GM19328 (cell line): ENCODE data around the gene NDRG4.
"Not testable (repeated sequence)": the region's sequence is repeated elsewhere in the genome, so short reads cannot be mapped to it uniquely, and the experiment has no call there.

Experiments
- ATAC-seq: cut with Tn5 transposase; IDR thresholded peaks from one replicate; pipeline ENCODE4 v1.9.1; 2021; ENCODE audit warnings: mild to moderate bottlenecking, moderate library complexity; ENCODE audit not compliant: unreplicated experiment

The NDRG4 gene

DNA sequence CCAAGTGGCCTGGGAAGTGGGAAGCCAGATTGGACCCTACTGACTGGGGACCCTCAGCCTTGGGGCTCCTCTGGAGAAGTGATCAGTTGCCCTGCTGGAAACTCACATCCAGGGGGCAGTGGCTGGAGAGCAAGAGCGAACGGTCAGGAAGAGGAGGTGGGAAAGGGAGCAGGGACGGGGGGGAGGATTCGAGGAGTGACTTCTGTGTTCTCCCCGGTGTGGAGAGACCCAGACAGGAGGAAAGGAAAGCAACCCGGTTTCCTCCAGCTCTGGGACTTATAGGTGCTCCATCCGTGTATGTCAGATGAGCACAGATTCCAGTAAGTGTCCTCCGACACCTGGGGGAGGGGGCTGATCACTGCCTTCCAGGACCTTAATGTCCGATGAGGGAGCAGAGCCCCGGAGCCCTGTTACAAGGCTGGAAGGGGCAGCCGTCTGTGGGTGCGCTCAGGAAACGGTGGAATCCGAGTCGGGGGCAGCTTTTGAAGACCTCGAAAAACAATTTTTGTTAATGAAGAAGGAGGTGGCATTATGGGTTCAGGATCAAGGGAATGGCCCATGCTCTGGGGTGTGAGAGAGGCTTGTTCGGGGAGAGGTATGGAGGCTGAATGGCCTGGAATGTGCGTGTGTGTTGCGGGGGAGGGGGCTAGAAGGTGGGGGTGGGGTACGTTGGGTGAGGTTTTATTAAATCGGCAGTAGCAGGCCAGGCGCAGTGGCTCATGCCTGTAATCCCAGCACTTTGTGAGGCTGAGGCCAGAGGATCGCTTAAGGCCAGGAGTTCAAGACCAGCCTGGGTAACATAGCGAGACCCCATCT is 34.8 kb upstream of the NDRG4 start:
- ATAC-seq, result no peak

DNA sequence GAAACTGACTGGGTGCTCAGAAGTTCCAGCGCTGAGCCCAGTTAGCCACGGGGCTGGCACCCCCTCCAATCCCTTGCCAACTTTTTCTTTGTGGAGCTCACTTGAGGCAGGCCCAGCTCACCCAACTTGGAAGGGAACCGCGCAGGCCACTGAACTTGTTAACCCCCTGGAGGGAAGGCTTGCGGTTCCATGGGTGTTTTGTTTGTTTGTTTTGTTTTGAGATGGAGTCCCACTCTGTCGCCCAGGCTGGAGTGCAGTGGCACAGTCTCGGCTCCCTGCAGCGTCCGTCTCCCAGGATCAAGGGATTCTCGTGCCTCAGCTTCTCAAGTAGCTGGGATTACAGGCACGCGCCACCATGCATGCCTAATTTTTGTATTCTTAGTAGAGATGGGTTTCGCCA is 34.1 kb upstream of the NDRG4 start:
- no peak for ATAC-seq

DNA sequence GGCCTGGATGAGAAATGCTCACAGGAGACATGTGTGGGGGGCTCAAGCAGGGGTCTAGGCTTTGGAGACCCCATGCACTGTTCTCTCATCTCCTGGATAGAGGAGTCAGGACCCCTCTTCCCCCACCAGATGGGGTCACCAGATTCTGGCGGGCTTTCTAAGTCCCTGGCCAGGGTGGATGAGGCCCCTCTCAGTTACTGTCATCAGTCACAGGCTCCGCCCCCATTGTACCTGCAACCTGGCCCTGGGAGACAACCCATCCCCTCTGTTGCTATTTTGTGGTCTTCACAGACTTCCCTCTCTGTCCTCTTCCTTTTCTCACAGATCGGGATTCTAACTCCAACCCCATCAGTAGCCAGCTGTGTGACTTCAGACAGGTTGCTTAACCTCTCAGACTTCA is 33.5 kb upstream of the NDRG4 start:
- ATAC-seq, result no peak

DNA sequence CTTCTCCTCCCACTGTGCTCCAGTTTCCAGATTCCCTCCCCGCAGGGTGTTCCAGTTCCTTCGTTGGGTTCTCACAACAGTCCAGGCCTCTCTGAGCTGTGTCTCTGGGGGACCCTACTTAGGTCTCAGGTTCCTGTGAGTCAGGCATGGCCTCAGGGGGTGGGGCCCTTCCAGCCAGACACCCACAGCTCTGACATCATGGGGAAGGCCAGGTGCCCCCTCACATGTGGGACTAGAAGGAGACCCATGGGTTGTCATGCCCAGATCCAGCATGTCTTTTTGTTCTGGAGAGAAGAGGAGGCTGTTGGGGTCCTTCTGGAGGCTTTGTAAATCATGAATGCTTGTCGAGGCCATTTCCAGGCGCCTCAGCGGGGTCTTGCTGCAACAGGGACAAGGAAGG is 32.0 kb upstream of the NDRG4 start:
- no peak for ATAC-seq

DNA sequence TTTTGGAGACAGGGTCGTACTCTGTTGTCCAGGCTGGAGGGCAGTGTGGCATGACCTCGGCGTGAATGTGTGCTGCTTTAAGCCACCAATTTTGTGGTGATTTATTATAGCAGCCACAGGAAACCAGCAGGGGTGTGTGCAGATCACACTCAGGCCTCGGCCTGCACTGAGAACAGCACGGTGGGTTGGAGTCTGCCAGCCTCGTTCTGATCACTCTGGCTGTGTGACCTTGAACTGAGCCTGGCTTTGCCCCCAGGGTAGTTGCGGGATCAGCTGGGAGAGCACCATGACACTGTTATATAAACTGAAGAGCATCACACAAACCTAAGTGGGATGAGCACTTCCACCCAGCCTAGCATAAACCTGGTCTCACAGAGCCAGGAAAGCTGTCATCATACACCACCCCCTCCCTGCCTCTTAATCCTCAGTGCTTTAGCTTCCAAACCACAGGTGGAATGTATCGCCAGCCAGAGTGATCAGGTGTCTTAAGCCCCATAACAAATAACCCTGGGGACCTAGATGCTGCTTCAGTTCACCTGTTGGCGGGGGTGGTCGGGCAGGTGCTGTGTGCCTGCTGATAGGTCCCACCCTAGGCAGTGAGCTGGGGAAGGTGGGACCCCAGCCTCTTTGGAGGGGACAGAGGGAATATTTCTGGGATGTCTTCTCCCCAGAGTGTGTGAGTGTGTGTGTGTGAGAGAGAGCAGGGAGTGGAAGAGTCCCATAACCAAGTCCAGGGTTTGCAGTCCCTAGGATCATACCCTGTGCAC is 28.6 kb upstream of the NDRG4 start:
- ATAC-seq, result no peak

DNA sequence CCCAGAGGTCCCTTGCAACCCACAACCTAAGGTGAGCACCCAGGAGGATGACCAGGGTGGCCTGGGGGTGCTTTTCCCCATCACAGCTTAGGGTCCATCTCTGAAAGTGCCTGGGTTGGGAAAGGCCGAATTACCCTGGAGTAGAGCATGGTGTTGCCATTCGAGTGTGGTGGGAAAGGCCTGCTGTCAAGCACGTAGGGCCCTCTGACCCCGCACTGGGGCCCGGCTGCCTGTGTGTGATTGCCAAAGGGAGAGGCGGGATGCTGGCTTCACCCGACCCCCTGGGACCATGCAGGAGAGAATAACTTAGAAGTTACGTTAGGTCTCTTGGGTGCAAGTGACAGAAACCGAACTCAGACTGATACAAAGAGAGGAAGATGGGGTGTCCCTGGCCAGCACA is 27.7 kb upstream of the NDRG4 start:
- ATAC-seq, result no peak

DNA sequence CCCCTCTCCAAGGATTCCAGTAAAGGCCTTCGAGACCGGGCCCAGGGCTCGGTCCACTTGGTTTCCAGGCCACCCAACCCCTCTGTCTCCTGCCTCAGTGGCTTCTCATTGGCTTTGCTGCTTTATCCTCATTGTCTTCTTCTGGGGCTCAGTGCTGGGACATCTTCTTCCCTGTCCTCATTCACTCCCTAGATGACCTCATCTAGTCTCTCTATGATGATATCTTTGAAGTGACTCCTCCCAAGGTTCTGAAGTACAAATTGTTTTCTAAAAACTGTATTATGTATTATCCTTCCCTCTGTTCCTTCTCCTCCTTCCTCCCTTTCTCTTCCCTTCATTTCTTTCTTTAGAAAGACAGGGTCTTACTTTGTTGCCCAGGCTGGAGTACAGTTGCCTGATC is 27.1 kb upstream of the NDRG4 start:
- no peak for ATAC-seq

DNA sequence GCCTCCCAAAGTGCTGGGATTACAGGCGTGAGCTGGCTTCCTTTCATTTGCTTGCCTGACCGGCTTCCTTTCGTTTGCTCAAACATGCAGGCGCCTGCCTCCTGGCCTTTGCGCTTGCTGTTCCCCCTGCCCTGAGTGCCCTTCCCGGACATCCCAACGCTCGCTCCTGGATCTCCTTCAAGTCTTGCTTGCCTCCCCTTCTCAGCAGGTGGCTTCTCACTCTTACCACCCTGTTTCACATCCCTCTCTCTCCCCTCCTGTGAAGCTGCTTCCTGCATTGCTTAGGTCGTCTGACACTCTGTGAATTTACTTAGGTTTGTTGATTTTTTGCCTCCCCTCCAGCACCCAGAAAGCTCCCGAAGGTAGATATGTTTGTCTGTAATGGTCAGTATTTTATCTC is 25.6 kb upstream of the NDRG4 start:
- ATAC-seq, result no peak

DNA sequence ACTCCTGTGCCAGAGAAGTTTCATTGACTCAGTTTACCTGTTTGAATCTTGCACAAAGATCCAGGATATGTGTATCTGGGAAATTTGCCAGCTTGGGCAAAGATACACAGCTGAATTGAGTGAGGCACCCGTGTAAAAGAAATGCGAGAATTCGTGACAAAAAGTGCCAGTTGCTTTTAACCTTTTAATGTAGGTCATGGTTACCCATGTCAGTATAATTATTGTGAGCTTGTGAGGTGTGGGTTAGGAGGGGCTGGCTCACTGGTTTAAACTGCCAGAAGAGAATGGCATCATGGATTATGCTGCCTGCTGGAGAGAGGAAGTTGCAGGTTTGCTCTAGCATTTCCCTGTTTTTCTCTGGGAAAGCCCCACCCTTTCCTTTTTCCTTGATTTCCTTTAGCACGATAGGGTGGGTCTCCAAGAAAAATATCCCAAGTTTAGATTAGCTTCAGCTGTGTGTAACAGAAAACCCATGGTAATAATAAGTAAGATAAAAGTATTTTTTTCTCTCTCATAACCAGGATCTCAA is 24.8 kb upstream of the NDRG4 start:
- no peak for ATAC-seq

DNA sequence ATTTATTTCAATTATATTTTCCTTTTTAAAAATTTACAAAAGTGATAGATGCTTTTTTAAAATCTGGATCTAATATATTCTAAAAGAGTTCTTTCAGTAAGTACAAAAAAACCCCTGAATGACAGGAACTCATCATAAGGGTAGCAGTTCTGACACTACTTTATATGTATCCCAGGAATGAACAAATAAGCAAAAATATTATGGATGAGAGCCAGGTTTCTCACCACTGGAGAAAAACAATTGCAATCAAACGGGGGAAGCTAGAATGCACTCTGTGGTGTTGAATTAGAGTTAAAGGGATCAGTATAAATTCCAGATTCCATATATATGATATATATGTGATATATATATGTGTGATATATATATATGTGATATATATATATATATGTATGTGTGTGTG is 23.2 kb upstream of the NDRG4 start:
- ATAC-seq, result no peak

DNA sequence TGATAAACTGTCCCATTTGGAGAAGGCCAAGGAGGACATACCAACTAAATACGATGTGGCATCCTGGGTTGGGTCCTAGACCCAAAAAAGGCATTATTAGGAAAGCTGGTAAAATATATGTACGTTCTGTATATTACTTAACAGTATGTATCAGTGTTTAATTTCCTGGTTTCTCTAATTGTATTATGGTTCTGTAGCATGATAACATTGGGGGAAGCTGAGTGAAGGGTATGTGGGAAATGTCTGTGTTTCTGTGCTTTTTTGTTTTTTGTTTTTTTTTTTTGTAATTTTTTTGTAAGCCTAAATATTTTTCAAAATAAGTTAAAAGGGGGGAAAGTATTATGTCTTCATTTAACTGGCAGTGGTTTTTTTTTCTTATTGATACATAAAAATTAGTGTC is 21.5 kb upstream of the NDRG4 start:
- ATAC-seq, result no peak

DNA sequence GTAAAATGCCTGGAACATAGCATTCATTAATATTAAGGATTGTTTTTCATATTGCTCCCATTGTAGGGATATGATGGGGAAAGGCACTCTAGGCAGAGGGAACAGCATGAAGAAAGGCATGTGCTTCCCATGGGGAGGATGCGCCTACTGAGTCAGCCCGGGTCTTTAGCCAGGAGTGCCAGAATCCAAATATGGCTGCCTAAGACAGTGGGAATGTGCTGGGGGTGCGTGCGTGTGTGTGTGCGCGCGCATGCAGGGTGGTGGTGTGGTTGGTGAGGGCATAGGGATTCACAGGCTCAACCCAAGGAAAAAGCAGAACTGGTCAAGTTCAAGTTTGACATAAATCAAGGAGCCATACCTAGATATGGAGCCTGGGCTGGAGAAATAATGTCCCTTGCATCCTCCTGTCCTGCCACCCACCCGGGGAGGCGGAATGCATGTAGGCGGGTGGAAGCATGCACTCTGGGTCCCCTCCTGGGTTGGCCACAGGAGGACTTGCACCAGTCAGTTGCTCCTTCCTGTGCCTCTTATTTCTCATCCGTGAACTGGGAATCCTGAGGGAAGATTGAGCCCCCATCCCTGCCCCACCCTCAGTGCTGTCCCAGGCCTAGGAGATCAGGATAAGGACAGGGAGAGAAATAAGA is 18.6 kb upstream of the NDRG4 start:
- no peak for ATAC-seq

DNA sequence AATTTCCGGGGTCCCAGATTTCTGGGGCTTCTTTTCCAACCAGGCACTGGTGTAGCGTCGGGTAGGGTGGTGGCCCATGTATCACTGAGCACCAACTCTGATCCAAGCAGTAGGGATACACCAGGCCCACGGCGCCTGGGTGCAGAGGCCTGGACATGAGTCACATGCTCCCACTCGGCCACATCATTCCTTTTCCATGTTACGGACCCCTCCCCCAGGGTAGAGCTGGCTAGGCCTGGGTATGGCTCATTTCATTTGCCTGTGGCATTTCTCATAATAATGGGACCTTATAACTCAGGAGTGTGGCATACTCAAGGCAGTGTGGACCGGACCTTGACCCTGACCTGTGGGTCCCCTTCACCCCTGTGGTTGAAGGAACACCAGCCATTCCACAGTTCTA is 18.0 kb upstream of the NDRG4 start:
- ATAC-seq, result no peak

DNA sequence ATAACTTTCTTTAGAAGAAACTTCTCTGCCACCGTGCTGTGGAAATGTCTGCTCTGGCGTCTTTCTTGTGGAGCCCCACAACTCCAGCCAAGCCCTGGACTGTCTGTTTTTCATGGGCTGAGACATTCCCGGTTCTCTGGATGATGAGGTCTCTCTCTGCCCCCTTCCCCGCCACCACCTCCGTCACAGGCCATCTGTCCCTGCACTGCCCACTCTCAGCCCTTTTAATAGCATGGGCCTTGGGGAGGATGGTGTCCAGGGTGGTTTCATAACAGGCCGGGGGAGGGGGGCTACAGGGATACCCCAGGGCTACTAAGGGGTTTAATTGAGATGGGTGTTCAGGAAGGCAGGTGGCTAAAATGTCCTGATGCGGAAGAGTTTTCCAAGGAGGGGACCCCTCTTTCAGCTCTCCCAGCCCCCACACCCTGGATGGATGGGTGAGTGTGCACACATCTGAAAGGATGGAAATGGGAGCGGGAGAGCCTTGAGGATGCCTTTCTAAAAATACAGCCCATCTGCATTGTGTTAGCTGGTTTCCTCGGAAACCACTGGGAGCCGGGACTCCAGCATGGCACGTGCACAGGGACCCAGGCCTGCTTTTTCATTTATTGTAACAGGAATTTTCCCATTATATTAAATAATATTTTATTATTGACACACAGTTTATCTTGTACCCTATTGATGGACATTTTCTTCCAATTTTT is 14.6 kb upstream of the NDRG4 start:
- no peak for ATAC-seq

DNA sequence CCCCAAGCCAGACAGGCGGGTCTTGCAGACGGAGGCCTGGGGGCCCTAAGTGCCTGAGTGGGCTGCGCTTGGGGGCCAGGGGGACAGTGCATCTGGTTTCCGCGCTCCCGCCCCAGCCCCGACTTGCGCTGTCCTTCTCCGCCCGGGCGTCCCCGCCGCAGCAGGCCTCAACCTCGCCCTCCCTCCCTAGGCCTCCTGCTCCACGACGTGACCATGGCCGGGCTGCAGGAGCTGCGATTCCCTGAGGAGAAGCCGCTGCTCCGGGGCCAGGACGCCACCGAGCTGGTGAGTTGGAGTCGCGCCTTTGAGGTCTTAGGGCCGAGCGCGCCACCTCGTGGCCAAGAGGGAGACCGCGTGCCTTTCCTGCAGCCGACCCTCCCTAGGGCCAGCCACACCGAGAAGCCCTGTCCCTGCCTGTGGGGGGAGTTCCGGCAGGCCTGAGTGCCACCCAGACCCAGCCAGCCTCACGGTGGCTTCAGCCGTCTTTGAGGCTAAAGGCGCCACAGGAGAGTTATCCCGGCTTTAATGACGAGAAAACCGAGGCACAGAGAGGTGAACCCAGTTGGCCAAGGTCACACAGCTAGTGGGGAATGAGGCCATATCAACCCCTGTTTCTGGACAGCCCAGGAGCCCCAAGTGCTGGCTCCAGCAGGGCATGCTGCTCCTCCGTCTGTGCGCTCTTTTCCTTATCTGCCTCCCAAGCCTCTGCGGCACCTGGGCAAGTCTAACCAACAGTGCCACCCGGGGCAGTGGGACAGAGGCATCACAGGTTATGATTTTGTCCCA is 12.2 kb upstream of the NDRG4 start:
- no peak for ATAC-seq

DNA sequence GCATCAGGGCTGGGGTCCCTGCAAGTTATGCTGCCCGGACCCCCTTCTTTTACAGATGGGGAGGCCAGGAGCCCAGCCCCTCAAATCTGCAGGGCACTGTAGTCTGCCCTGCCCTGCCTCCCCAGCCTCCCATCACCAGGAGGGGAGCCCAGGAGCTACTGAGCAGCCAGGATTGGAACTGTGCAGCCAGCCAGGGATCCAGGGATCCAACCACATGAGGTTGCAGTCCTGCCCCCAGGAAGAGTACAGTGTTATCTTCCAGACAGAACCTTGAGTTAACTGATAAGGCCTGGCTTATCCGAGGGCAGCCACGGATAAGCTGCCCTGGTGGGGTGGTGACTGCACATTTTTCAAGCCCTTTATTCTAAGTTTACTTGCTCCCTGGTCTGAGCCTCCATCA is 11.4 kb upstream of the NDRG4 start:
- ATAC-seq, result no peak

DNA sequence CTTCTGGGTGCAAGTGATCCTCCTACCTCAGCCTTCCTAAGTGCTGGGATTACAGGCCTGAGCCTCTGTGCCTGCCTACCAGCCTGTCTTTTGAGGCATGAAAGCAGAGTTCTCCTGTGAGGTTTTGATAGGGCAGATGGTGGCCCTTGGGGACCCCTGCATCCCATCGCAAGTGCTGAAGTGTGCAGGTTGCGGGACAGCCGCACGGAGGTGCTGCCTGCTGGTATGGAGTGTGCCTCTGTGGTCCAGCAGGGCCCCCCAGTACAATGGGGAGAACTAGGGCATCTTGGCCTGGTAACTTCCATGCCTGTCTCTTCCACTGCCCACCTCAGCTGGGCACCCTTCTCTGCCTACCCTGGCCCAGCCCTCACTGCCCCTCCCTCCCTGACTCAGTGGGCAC is 9.9 kb upstream of the NDRG4 start:
- ATAC-seq, result no peak

DNA sequence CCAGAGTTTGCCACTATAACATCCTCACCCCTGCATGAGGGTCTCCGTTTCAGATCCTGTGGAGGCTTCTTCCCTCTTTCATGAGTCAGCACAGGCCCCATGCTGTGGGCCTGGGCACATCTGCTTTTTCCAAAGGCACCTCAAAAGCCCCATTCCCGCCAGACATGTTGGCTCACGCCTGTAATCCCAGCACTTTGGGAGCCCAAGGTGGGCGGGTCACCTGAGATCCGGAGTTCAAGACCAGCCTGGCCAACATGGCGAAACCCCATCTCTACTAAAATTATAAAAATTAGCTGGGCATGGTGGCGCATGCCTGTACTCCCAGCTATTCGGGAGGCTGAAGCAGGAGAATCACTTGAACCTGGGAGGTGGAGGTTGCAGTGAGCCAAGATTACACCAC is 9.4 kb upstream of the NDRG4 start:
- ATAC-seq, result not testable (repeated sequence)

DNA sequence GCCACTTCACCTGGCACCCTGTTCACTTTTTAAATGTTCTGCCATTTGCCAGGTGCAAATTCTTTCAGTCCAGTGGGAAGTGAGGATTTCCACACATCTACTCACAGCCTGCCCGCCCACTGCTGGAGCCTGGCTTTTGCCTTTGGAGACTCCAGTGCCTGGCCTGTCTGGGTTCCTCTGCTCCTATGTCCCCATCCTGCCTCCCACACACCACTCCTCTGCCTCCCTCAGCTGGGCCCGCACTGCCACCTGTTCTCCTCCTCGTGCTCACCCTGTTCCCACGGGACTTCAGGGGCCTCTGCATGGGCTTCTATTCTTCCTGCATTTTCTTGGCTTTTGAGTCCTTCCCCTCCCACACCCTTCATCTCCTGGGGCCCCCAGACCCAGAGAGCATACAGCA is 7.9 kb upstream of the NDRG4 start:
- ATAC-seq, result no peak

DNA sequence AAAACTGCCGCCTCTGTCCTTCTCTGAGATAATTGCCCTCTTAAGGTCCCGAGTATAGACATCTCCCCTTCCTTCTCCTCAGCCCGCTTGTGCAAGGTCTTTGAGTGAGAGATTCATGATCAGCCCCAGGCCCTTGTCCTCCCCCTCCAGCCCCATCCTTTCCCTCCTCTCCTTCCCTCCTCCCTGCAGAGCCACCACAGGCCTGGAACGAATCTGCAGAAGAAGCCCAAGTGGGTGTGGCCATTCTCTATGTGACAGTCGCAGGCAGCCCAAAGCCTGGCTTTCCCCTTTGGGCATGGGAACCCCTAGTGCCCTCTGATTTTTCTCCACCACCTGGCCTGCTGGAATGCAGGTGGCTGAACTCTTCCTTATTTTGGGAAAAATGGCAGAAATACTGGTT is 7.2 kb upstream of the NDRG4 start:
- ATAC-seq, result no peak
